C1 segment of cervical spinal cord (tissue), 14 donors: ENCODE measurements around the gene NABP2.
"Not testable (repeated sequence)": the region's sequence is repeated elsewhere in the genome, so short reads cannot be mapped to it uniquely, and the experiment has no call there.

Experiments
- DNase-seq, 14 donors: peaks; one replicate each; lab custom pipeline; 2025; lab: John Stamatoyannopoulos, UW

The NABP2 gene

GRCh38 chr12:56243731-56244181, 19.6 kb downstream of the NABP2 start:
- DNase-seq = no peak

GRCh38 chr12:56244494-56244893, 20.4 kb downstream of the NABP2 start:
- no peak for DNase-seq

- DNase-seq = no peak
Measured at GRCh38 chr12:56247923-56248322, 23.8 kb downstream of the NABP2 start.

GRCh38 chr12:56248711-56249110, 24.6 kb downstream of the NABP2 start:
- DNase-seq = no peak

GRCh38 chr12:56252649-56253048, 28.5 kb downstream of the NABP2 start:
- DNase-seq = no peak

- DNase-seq = no peak
Measured at GRCh38 chr12:56253091-56253490, 28.9 kb downstream of the NABP2 start.

- DNase-seq = no peak
Measured at GRCh38 chr12:56255671-56256070, 31.5 kb downstream of the NABP2 start.

- DNase-seq = peak in 2 of 14 donors; percentile 25 to 72
Measured at GRCh38 chr12:56256326-56256960, 32.3 kb downstream of the NABP2 start.

GRCh38 chr12:56257071-56257470, 32.9 kb downstream of the NABP2 start:
- no peak for DNase-seq

GRCh38 chr12:56257491-56258067, 33.4 kb downstream of the NABP2 start:
- peak in 4 of 14 donors; percentile 30 to 54 (median 39) for DNase-seq

GRCh38 chr12:56258068-56258819, 34.1 kb downstream of the NABP2 start, which contains the start of gene ANKRD52:
TSS of gene ANKRD52 (minus strand) at chr12:56258384. CDS start at chr12:56258269, 115 bp downstream.
- peak; percentile 35 to 85 (median 73) for DNase-seq

GRCh38 chr12:56258820-56259183, 34.7 kb downstream of the NABP2 start:
- DNase-seq = no peak

GRCh38 chr12:56260380-56260779, 36.2 kb downstream of the NABP2 start:
- DNase-seq = no peak

GRCh38 chr12:56260921-56261320, 36.8 kb downstream of the NABP2 start:
- no peak for DNase-seq

GRCh38 chr12:56261503-56262232, 37.5 kb downstream of the NABP2 start:
- no peak for DNase-seq

- not testable (repeated sequence) for DNase-seq
Measured at GRCh38 chr12:56262955-56263354, 38.8 kb downstream of the NABP2 start.

GRCh38 chr12:56266068-56266692, 42.0 kb downstream of the NABP2 start:
- DNase-seq = not testable (repeated sequence)

- peak; percentile 9 to 91 (median 80) for DNase-seq
Measured at GRCh38 chr12:56266693-56267442, 42.7 kb downstream of the NABP2 start, which contains the start of gene COQ10A. TSS of gene COQ10A (plus strand) at chr12:56266942. CDS start at chr12:56267119, 177 bp downstream.

GRCh38 chr12:56267443-56268071, 43.4 kb downstream of the NABP2 start:
- peak in 1 of 14 donors; percentile 23 for DNase-seq

GRCh38 chr12:56271031-56271430, 46.9 kb downstream of the NABP2 start:
- DNase-seq = no peak
